GM19455 (cell line): ENCODE results near the gene RSPH6A.
"Not testable (repeated sequence)": the region's sequence is repeated elsewhere in the genome, so short reads cannot be mapped to it uniquely, and the experiment has no call there.

ENCODE experiments used
- ATAC-seq: cut with Tn5 transposase; IDR thresholded peaks from one replicate; pipeline ENCODE4 v1.9.1; 2021; ENCODE audit not compliant: unreplicated experiment

Gene RSPH6A

GRCh38 chr19:45804140-45804958, 10.8 kb downstream of the RSPH6A start:
- no peak for ATAC-seq

DNA sequence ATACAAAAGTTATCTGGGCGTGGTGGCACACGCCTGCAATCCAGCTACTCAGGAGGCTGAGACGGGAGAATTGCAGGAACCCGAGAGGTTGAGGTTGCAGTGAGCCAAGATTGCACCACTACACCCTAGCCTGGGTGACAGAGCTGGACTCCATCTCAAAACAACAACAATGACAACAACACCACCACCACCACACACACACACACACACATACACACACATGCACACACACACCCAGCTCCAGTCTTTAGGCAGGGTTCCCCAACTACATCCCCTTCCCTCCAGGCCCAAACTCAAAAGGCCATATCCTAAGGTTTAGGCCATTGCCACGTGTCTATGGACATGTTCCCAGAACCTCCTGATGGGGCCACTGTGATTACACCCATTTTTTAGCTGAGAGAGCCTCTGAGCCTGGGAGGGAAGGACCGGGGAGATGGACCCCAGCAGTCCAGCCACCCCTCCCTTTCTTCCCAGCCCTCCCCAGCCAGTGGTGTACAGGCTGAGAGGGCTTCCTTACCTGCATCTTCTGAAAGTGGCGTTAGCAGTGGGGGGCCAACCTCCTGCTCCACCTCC, 13.4 kb downstream of the RSPH6A start:
- no peak for ATAC-seq

- ATAC-seq, result no peak
These were observed 15.0 kb downstream of the RSPH6A start for GRCh38 chr19:45800070-45800553.

GRCh38 chr19:45799541-45799940, 15.6 kb downstream of the RSPH6A start:
- ATAC-seq, result not testable (repeated sequence)

DNA sequence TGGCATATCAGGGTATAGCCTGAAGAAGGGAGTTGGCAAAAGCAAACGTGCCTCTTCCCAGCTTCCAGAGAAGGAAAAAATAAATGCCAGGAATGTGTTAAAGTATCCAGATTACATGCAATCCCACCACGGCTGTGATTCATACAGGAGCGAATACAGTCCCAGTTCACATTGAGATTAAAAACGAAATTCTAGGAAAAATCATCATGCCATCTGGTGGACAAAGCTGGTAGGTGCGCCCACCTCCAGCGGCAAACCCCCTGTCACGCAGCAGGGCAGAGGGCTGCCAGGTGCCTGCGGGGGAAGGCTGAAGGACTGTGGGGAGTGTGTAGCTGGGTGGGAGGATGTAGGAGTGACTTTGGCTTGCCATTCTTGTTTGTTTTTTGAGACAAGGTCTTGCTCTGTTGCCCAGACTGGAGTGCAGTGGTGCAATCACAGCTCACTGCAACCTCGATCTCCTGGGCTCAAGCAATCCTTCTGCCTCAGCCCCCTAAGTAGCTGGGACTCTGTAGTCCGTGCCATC, 16.1 kb downstream of the RSPH6A start:
- ATAC-seq, result no peak

GRCh38 chr19:45794627-45795026, 20.5 kb downstream of the RSPH6A start:
- ATAC-seq, result no peak

- ATAC-seq, result no peak
These were observed 21.2 kb downstream of the RSPH6A start for GRCh38 chr19:45793876-45794275.

DNA sequence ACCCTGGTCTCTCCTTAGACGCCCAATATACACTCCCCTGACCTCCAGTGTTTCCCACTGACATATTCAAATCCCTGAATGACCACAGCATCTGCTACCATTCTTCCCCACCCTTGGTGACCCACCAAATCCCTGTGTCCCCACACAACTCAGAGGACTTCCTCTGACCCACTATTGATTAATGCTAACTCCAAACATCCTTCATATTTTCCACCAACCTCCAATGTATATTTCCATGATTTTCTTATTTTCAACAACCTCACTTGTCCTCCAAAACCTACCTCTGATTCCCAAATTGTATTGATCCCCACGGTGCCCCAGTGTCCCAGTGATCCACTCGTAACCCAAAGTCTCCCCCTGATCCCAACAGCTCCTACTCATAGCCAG, 21.9 kb downstream of the RSPH6A start:
- ATAC-seq, result no peak

DNA sequence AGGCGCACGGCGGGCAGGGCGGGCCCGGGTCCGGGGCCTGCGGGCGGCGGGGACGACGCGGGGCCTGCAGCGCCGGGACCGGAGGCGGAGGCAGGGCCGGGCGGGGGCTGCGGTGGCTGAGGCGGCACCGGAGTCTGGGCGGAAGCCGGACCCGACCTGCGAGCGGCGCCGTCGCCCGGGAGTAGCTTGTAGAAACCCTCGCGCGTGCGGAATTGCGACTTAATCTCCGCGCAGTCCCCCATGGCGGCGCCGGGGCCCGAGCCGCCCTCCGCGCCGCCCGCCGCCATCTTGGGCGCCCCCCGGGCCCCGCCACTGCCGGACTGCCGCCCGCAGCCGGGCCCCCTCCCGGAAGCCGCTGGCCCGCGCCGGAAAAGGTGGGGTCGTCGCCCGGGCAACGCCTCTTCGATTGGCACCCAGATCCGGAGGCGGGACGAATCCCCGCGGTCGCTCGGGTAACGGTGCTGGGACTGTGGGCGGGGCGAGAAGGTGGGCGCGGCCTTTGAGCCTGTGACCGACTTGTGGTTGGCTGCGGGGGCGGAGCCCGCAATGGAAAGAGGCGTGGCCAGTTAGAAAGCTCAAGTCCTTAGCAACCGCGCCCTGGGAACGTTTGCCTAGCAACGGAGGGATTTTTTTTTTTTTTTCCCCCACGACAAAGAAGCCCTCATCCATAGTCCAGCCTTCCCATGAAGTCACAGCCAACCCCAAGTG, 22.5 kb downstream of the RSPH6A start, which contains the start of gene DMWD:
DMWD (minus strand) TSS at position 376 of the 708 bp plus-strand sequence; CDS start at position 287, 89 bp downstream.
- ATAC-seq, result peak; percentile 86

GRCh38 chr19:45791744-45792469, 23.2 kb downstream of the RSPH6A start:
- ATAC-seq, result peak; percentile 32

GRCh38 chr19:45790942-45791341, 24.2 kb downstream of the RSPH6A start:
- ATAC-seq, result no peak

DNA sequence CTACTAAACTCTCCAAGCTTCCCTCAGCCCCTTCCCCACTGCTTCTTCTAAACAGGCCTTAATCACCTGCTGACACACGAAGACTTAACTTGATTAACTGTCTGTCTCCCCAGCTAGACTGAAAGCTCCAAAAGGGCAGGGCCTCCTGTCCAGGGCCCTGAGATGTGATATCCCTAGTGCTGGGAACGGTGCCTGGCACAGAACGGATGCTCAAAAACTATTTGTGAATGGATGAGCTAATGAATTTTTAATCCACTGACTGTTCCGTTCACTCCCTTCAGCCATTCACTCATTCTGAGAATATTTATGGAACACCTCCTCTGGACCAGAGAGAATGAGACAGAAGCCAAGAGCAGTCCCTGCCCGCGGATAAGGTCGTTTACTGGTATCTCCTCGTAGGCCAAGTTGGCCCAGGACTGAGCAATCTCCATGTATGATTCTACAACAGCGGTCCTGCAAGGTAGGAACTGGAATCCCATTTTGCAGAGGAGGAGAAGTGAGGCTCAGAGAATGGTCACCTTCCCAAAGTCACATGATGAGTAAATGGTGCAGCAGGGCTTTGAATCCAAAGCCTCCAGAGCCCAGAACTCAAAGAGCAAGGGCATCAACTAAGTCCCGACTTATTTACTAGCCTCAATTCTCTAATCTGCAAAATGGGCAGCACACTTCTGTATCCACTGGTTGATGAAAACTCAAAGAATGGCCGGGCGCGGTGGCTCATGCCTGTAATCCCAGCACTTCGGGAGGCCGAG, 25.9 kb downstream of the RSPH6A start:
- ATAC-seq, result no peak

GRCh38 chr19:45786533-45786894, 28.6 kb downstream of the RSPH6A start:
- no peak for ATAC-seq

- no peak for ATAC-seq
These were observed 29.2 kb downstream of the RSPH6A start for GRCh38 chr19:45785781-45786532.

DNA sequence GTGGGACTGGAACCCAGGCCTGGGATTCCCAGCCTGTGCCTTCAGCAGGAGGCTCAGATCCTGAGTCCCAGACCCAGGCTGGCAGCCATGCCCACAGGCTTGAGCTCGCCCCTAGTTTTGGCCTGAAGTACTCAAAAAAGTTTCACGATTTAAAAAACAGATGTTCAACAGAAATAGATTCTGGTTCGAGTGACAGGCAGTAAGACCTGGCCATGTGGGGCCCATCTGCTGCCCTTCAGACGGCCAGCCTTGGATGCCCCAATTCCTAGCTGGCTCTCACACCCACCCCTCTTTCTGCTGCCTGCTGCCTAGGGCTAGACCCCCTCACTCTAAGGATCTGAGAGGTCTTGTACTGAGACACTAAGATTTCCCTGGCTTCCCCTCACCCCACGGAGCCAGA, 30.0 kb downstream of the RSPH6A start:
- ATAC-seq, result no peak

GRCh38 chr19:45784096-45784495, 31.0 kb downstream of the RSPH6A start:
- no peak for ATAC-seq

DNA sequence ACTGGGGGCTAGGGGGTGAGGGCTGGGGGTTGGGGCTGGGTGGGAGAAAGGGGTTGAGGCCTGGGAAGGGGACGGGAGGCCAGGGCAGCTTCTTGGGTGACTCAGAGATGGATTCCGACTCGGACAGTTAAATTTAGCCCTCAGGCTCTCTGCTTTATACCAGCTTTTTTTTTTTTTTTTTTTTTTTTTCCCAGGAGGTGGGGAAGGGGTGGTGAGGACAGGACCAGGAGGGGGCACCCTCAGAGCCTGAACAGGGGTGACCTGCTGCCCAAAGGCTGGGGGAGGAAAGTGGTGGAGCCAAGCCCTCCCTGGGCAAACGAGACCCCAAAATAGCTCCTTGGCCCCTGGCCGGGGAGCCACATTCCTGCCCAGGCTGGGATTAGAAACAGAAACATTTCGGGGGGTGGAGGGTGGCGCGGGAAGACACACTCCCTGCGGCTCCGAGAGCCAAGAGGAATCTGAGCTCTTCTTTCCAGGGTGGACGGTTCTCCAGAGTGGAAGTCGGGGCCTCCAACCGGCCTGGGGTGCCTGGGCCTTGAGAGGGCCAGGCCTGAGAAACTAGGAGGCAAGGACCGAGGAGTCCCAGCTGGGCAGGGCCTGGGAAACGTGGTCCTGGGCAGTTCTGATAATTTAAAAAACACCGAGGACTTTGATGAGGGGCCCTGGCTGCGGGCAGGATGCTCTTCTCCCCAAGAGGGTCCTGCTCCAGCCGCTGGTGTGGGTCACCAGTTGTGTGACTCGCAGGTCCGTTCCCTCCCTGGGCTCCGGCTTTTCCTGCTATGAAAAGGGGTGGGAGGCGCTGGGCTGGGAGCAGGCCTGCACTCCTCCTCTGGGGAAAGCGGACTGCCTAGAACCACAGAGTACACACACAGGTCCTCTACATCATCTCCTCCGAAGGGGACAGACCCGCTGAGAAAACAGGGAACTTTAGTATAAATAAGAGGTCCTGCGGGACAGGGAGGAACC, 32.0 kb downstream of the RSPH6A start:
- no peak for ATAC-seq

GRCh38 chr19:45782162-45782691, 32.9 kb downstream of the RSPH6A start, which contains the start of gene DMPK:
Gene DMPK (minus strand): TSS chr19:45782490. CDS start chr19:45782352, 138 bp downstream.
- ATAC-seq, result no peak
